Breast epithelium (tissue), 3 donors: ENCODE measurements around the gene BIN1.

ENCODE experiments used
- POLR2A ChIP-seq: fragments of 450-650 bp; IDR thresholded peaks from one replicate; pipeline ENCODE4 v1.6.1; 2016; ENCODE audit warnings: antibody characterized with exemption, mild to moderate bottlenecking, moderate library complexity
- TF ChIP-seq, protein P1 (sequence below), 3 donors: fragments of 450-650 bp; IDR thresholded peaks; one replicate each; pipeline ENCODE4 v1.5.1; 2016 to 2017; ENCODE audit warnings: antibody characterized with exemption in 3 of 3, mild to moderate bottlenecking in 3 of 3, moderate library complexity in 3 of 3

DNA sequence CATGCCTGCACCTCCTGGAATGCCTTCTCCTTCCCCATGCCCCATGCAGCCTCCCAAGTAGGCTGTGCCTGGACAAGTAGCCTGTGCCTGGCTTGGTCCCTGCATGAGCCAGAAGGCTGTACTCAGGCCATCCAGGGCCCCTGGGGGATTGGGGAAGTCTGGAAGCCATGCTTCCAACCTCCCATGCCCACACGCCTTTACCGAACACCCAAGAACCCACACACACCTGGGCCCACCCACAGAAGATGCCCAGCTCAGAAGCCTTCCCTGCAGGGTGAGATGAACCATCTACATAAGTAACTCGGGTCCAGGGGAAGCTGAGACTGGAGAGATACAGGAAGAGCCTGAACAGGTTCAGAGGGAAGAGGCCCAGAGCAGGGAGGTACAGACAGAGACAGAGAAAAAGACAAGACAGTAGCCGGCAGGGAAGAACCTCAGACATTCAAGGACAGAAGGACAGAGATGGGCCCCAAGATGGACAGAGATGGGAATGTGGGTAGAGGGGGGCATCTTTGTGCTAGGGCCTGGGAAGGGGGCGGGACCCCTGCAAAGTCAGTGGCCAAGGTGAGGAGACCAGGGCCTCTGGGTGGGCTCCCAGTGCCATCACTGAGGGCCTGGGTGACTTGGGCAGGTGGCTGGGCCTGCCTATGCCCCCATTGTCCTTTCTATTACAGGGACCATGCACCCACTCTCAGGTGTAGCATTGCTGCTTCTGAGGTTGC, 4.3 kb downstream of the BIN1 start:
- TF ChIP-seq, protein P1, sequence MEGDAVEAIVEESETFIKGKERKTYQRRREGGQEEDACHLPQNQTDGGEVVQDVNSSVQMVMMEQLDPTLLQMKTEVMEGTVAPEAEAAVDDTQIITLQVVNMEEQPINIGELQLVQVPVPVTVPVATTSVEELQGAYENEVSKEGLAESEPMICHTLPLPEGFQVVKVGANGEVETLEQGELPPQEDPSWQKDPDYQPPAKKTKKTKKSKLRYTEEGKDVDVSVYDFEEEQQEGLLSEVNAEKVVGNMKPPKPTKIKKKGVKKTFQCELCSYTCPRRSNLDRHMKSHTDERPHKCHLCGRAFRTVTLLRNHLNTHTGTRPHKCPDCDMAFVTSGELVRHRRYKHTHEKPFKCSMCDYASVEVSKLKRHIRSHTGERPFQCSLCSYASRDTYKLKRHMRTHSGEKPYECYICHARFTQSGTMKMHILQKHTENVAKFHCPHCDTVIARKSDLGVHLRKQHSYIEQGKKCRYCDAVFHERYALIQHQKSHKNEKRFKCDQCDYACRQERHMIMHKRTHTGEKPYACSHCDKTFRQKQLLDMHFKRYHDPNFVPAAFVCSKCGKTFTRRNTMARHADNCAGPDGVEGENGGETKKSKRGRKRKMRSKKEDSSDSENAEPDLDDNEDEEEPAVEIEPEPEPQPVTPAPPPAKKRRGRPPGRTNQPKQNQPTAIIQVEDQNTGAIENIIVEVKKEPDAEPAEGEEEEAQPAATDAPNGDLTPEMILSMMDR (IDR thresholded peaks at IDR 0.05) = no peak
- no peak for TF ChIP-seq POLR2A
